DMS153 treated with DMSO at 0.1 percent for 48 hours (cell line): ENCODE data around the gene HSF2BP.
"Not testable (repeated sequence)": the region's sequence is repeated elsewhere in the genome, so short reads cannot be mapped to it uniquely, and the experiment has no call there.

Experiments
- DNase-seq: peaks from one replicate; lab custom pipeline; 2025; ENCODE audit not compliant: unreplicated experiment; lab: John Stamatoyannopoulos, UW

The HSF2BP gene

DNA sequence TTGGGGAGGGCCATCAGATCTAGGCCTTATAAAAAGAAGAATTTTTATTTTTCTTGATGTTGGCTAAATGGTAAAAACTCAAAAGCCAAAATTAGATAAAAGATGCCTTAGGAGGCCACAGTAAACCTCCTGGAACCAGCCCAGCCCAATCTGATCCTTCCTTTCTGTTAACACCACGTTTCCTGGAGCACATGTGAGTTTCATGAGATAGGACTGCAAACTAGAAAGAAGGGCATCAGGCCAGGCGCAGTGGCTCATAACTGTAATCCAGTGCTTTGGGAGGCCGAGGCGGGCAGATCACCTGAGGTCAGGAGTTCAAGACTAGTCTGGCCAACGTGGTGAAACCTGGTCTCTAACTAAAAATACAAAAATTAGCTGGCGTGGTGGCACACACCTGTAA, 6.7 kb downstream of the HSF2BP start:
- no peak for DNase-seq

- not testable (repeated sequence) for DNase-seq
These were observed 7.4 kb downstream of the HSF2BP start for GRCh38 chr21:43651926-43652325.

DNA sequence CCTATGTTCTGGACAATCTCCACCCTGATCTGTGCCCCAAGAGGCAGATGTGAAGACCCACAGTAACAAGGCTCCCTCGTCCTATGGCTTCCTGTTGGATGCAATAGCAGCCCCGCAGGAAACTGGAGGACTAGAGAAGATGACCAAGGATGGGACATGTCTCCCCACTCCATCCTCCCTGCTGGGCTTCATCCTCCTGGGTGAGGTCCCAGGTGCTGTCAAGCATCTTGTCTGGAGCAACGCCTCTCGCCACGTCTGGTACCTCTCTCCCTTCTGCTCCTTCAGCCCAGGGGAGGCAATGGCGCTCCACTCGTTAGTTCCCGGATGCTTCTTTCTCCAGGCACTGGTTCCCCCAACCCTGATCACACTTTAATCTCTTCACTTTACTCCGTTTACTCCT, 11.1 kb downstream of the HSF2BP start:
- DNase-seq: no peak

DNA sequence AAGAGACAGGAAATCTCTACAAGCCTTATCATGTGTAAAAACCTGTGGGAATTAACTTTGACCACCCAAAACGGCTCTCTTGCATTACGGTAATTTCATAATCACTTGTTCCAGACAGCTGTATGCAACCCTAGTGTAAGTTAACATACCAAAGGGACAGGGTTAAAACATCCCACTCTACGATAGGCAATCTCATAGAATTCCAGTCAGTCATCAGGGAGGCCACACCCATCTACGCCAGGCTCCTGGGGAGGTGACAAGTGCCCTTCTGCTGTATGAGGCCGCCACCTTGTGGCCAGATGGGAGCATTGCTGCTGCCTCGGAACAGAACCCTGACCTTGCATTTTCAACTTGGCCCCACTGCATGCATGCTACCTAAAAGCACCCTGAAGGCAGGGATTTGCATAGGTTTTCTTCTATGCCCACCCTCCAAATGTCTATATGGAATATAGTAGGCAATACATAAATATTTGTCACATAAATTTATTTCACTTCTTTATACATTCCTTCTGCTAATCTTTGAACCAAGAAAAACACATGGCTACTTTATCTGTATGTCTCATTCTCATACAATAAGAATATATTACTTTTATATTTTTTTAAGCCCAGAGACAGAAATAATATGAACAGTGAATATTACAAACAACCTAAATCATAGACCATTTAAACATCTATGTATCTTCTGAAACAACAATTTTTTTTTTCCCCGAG, 12.6 kb downstream of the HSF2BP start:
- peak; percentile 93 for DNase-seq

DNA sequence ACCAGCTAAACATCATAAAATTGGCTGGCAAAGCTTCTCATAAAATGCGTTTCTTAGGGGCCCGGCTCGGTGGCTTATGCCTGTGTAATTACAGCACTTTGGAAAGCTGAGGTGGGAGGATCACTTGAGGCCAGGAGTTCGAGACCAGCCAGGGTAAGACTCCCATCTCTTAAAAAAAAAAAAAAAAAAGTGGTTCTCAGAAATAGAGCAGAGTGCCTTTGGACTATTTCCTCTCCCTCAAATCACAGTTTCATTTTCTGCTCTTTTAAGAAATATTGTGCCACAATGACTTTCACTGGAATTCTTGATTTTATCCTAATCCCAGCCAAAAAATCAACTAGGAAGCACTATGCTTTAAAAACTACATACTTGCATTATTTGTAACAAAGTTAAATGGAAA, 13.3 kb downstream of the HSF2BP start:
- DNase-seq: no peak

GRCh38 chr21:43645136-43645891, 14.0 kb downstream of the HSF2BP start:
- peak; percentile 58 for DNase-seq

DNA sequence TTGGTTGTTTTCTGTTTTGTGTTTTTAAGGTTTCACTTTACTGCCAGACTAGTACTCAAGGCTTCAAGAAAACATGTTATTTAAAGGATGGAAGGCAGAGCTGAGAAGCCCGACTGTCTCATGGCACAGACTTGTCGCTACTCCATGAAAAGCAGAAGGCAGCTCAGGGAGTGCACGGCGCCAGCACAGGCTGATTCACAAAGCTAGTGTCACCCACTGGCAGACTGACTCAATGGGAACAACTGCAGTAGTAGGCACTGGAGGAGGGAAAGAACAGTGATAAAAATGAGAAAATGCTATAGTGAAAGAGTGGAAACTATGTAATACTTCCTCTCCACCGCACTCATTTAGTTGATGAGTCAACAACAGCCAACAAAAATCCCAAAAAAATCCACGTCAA, 14.7 kb downstream of the HSF2BP start:
- DNase-seq: no peak

DNA sequence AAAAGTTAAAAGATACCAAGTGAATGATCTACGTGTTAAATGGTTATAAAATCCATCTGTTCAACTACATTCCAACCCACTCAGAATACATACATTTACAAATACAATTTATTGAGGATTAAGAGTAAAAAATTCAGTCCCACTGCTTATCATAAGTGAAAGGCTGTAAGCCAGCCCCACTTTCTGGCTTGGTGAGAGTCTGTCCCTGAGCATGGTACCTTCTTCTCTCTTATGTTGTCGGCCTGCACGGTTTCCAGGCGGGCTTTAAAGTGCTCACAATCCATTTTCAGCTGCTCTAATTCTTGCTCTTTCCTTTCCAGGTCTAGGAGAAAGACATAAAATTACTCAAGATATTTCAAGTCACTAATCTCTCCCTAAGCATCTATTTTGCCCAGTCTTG, 15.2 kb downstream of the HSF2BP start:
- no peak for DNase-seq

GRCh38 chr21:43643193-43643592, 16.1 kb downstream of the HSF2BP start:
- no peak for DNase-seq

DNA sequence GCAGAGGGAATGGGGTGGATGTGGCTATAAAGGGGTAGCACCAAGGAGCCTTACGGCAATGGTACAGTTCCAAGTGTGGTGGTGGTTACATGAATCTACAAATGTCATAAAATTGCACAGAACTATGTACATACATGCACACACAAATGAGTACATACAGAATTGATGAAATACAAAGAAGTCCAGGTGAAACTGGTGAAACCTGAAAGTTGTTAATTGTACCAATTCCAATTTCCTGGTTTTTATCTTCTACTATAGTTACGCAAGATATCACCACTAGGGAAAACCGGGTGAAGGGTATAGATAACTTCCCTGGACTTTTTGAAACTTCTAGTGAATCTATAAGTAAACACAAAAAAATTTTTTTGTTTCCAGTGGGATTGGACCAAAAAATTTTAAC, 18.9 kb downstream of the HSF2BP start:
- no peak for DNase-seq

DNA sequence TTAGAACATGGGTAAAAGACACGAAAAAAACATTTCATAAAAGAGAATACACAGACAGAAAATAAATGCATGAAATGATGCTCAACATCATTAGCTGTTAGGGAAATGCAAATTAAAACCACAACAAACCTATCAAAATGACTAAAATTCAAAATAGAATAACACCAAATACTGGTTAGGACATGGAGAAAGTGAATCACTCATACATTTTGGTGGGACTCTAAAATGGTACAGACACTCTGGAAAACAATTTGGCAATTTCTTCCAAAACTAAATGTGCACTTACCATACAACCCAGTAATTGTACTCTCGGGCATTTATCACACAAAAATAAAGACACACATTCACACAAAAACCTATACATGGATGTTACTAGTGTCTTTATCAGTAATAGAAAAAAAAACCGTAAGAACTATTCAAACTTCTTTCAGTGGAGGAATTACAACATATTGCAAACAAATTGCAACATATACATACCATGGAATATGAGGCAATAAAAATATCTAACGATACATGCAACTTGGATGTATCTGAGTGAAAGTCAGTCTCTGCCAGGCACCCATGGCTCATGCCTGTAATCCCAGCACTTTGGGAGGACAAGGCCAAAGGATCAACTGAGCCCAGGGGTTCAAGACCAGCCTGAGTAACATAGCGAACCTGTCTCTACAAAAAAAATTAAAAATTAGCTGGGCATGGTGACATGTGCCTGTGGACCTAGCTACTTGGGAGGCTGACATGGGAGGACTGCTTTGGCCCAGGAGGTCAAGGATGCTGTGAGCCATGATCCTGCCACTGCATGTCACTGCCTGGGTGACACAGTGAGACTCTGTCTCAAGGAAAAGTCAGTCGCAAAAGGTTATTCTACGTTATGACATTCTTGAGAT, 19.6 kb downstream of the HSF2BP start:
- no peak for DNase-seq

DNA sequence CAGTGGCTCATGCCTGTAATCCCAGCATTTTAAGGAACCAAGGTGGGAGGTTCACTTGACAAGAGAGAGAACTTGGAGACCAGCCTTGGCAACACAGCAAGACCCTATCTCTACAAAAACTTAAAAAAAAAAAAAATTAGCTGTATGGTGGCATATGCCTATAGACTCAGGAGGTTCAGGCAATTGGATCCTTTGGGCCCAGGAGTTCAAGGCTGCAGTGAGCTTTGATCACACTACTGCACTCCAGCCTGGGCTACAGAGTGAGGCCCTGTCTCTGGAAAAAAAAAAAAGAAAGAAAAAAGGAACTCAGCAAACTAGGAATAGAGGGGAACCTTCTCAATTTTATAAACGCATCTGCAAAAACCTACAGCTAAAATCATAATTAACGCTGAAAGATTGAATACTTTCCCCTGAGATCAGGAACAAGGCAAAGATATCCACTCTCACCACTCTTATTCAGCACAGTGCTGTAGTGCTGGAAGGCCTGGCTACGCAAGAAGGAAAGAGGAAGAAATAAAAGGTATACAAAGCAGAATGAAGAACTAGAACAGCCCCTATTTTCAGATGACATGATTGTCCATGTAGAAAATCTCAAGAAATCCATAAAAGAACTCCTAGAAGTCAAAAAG, 21.6 kb downstream of the HSF2BP start:
- DNase-seq: no peak

DNA sequence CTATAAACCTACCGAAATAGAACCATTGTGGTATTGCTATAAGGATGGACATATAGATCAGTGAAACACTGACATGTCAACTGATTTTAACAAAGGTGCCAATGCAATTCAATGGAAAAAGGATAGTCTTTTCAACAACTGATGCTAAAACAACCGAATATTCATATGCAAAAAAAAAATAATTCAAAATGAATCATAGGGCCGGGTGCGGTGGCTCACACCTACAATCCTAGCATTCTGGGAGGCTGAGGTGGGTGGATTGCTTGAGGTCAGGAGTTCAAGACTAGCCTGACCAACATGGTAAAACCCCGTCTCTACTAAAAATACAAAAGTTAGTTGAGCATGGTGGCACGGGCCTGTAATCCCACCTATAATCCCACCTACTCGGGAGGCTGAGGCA, 23.9 kb downstream of the HSF2BP start:
- DNase-seq: no peak

DNA sequence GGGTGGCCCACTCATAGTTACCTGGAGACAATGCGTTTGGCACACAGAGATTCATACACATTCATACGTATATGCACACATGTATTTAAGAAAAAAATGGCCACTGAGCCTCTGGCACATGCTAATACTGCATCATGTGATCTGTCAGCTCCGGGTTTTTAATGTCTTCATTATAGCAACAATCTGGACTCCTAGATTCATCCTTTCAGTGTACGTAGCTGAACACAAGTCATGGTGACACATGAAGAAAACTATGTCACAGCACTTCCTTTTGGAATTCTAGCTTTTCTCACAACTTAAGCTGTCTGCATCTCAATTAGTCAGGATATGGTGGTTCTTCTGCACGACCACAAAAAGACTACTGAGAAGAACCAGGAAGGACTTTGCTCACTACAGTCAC, 24.7 kb downstream of the HSF2BP start:
- DNase-seq: no peak

- DNase-seq: no peak
These were observed 26.8 kb downstream of the HSF2BP start for GRCh38 chr21:43632373-43632905.

GRCh38 chr21:43631411-43632107, 27.7 kb downstream of the HSF2BP start:
- DNase-seq: no peak

DNA sequence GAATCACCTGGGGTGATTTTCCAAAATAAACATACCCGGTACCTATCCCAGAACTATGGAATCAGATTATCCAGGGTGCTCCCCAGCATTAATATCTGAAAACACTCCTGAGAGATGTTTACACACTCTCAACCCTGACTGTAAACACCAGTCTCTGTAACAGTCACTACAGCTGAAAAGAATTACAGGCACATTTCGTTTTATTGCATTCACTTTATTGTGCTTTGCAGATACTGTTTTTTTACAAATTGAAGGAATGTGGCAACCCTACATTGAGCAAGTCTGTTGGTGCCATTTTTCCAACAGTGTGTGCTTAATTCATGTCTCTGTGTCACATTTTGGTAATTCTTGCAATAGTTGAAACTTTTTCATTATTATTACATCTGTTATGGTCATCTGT, 31.8 kb downstream of the HSF2BP start:
- no peak for DNase-seq

- no peak for DNase-seq
These were observed 32.9 kb downstream of the HSF2BP start for GRCh38 chr21:43626390-43626789.

DNA sequence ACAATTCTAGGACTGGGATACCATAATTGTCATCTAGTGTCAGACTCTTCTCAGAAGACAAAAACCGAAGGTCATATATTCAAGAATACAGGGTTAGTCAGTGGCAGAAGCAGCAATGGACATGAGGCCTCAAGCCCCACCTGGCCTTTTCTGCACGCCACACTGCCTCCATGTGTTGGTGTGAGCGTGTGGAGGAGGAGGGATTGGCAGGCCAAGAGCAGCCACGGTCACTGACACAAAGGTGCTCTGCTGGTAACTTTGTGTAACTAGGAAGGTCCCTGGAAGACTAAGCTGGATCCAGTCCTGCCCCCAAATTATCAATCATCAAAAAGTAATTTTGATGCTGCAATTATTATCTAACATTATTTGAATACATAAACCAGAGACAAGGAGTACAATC, 34.9 kb downstream of the HSF2BP start:
- DNase-seq: no peak

GRCh38 chr21:43623588-43623987, 35.7 kb downstream of the HSF2BP start:
- DNase-seq: no peak
